HepG2 (cell line): Measurements from ENCODE around the gene NLRC5. TPM values are rescaled to one million over a fixed set of nuclear protein-coding genes. Genes with fewer than 3 reads are reported as not detected.
A peak's percentile ranks its signal among the peaks of the same experiment; 100 is the strongest.

Source experiments
- ATAC-seq: fragments of 200-7000 bp; cut with Tn5 transposase; 3 replicates; pipeline ENCODE4 v1.9.1; 2020; ENCODE audit warnings: mild to moderate bottlenecking, moderate library complexity
- BruUV-seq: library from RNA; stranded (reverse); fragments of 400-500 nt; replicated peaks from 2 replicates; lab custom pipeline; 2021; lab: Mats Ljungman, UMichigan
- CTCF ChIA-PET: fragments of 300-600 bp; formaldehyde crosslinking; extraction: SDS; loops from one replicate; lab custom pipeline; 2021; ENCODE audit warnings: low total read pairs, inconsistent platforms, low intra/inter-chr PET ratio; lab: Yijun Ruan, JAX
- POLR2A ChIA-PET: fragments of 350-600 bp; sonication (Branson Sonifier 250); formaldehyde crosslinking; loops from one replicate; lab custom pipeline; 2020; ENCODE audit warnings: antibody characterized with exemption, inconsistent platforms; lab: Yijun Ruan, JAX
- DNase-seq: peaks from one replicate; pipeline ENCODE4 v3.0.0-alpha.2; 2015; ENCODE audit warnings: low spot score
- FAIRE-seq: peaks from 3 replicates; lab custom pipeline; 2011; peaks lifted over from hg19 to GRCh38; lab: Jason Lieb, UNC
- H2AFZ ChIP-seq: one replicate; pipeline ENCODE4 v1.6.1; 2011; ENCODE audit warnings: low read length, inconsistent platforms
- H3K27ac ChIP-seq: fragments of 300-600 bp; 3 replicates; pipeline ENCODE4 v1.8.0; 2011; ENCODE audit warnings: mixed run types, mild to moderate bottlenecking, mixed read lengths, low read length, inconsistent platforms; ENCODE audit not compliant: insufficient read depth; ENCODE audit errors: extremely low read length
- H3K27me3 ChIP-seq, 2 experiments: fragments of 200-600 bp in 1 of 2; 2 replicates in 1 of 2; 3 replicates in 1 of 2; pipeline versions ENCODE4 v1.6.0 to v1.8.0; 2011; ENCODE audit warnings: low read length in 2 of 2, mild to moderate bottlenecking in 2 of 2, moderate library complexity in 2 of 2, inconsistent platforms in 1 of 2; ENCODE audit not compliant: insufficient read depth in 2 of 2, control insufficient read depth in 1 of 2
- H3K36me3 ChIP-seq, 2 experiments: fragments of 200-600 bp in 1 of 2; replicated peaks in 1 of 2; 2 replicates in 1 of 2; 3 replicates in 1 of 2; pipeline versions ENCODE4 v1.5.1 to v1.8.0; 2011; ENCODE audit warnings: low read length in 2 of 2, inconsistent platforms in 1 of 2; ENCODE audit not compliant: insufficient read depth in 2 of 2, control insufficient read depth in 1 of 2
- H3K4me1 ChIP-seq: 2 replicates; pipeline ENCODE4 v1.5.1; 2012; ENCODE audit warnings: low read length, inconsistent platforms; ENCODE audit not compliant: insufficient read depth
- H3K4me2 ChIP-seq: 2 replicates; pipeline ENCODE4 v1.6.0; 2011; ENCODE audit warnings: low read depth, low read length, inconsistent platforms
- H3K4me3 ChIP-seq, 3 experiments: fragments of 200-600 bp in 1 of 3; sonication (generic), shearing (Covaris generic) in 1 of 3; replicated peaks in 1 of 3; 2 replicates each; pipeline ENCODE4 v1.5.1; 2011 to 2016; ENCODE audit warnings: low read length in 3 of 3, inconsistent platforms in 2 of 3, low read depth in 2 of 3, mild to moderate bottlenecking in 2 of 3, control low read depth in 1 of 3, mixed read lengths in 1 of 3; ENCODE audit not compliant: insufficient read depth in 1 of 3
- H3K79me2 ChIP-seq: one replicate; pipeline ENCODE4 v1.6.1; 2011; ENCODE audit warnings: low read length, inconsistent platforms; ENCODE audit not compliant: insufficient read depth
- H3K9ac ChIP-seq: 2 replicates; pipeline ENCODE4 v1.6.0; 2011; ENCODE audit warnings: mild to moderate bottlenecking, low read depth, low read length, inconsistent platforms; ENCODE audit not compliant: insufficient read depth
- H3K9me3 ChIP-seq: 2 replicates; pipeline ENCODE4 v1.5.1; 2012; ENCODE audit warnings: mild to moderate bottlenecking, low read length
- H4K20me1 ChIP-seq: 2 replicates; pipeline ENCODE4 v1.6.0; 2011; ENCODE audit warnings: inconsistent platforms, mild to moderate bottlenecking, low read length, moderate library complexity; ENCODE audit not compliant: insufficient read depth
- CBX2 ChIP-seq, 2 experiments: fragments of 200-600 bp in 1 of 2; sonication (generic); formaldehyde crosslinking in 1 of 2; IDR thresholded peaks; 2 replicates each; pipeline versions ENCODE4 v1.7.0 to v1.8.1; 2018 to 2022; ENCODE audit warnings: low read depth in 2 of 2, low read length in 1 of 2, mild to moderate bottlenecking in 1 of 2, missing genetic modification reagents in 1 of 2
- MYNN ChIP-seq: sonication (generic); formaldehyde crosslinking; IDR thresholded peaks from 2 replicates; pipeline ENCODE4 v1.4.0; 2020; ENCODE audit warnings: mild to moderate bottlenecking, low read depth, missing genetic modification reagents
- NFKB2 ChIP-seq: sonication (generic); formaldehyde crosslinking; IDR thresholded peaks from 2 replicates; pipeline ENCODE4 v1.4.0; 2020; ENCODE audit warnings: missing genetic modification reagents, borderline replicate concordance
- POLR2A ChIP-seq, 2 experiments: IDR thresholded peaks; 2 replicates each; pipeline ENCODE4 v1.6.1; 2011; ENCODE audit warnings: low read depth in 2 of 2, low read length in 2 of 2, mild to moderate bottlenecking in 1 of 2, moderate library complexity in 1 of 2; ENCODE audit not compliant: insufficient read depth in 1 of 2
- POLR2AphosphoS5 ChIP-seq: IDR thresholded peaks from 2 replicates; pipeline ENCODE4 v1.6.1; 2012; ENCODE audit warnings: low read depth, low read length
- RAD21 ChIP-seq: fragments of 450-650 bp; formaldehyde crosslinking; IDR thresholded peaks from 2 replicates; pipeline ENCODE4 v1.5.0; 2020; ENCODE audit warnings: mild to moderate bottlenecking
- RBFOX2 ChIP-seq: fragments of 200-400 bp; formaldehyde crosslinking; IDR thresholded peaks from 2 replicates; pipeline ENCODE4 v1.6.1; 2017; ENCODE audit warnings: low read depth, mild to moderate bottlenecking, low read length
- RBM22 ChIP-seq: fragments of 200-400 bp; formaldehyde crosslinking; optimal IDR thresholded peaks from 2 replicates; pipeline ENCODE3; 2017; ENCODE audit warnings: mild to moderate bottlenecking, low read length, moderate library complexity
- ZFP1 ChIP-seq: IDR thresholded peaks from 2 replicates; pipeline ENCODE4 v1.6.1; 2016
- ZNF574 ChIP-seq: sonication (generic); formaldehyde crosslinking; IDR thresholded peaks from 2 replicates; pipeline ENCODE4 v1.4.0; 2020; ENCODE audit warnings: missing genetic modification reagents
- ZNF709 ChIP-seq: sonication (generic); formaldehyde crosslinking; IDR thresholded peaks from 2 replicates; pipeline ENCODE4 v1.5.0; 2020; ENCODE audit warnings: mild to moderate bottlenecking, missing genetic modification reagents
- WGBS: methylation state at CpG from one replicate; pipeline ENCODE4 v1.1.6; 2017; ENCODE audit warnings: low lambda C conversion rate; 5-methylcytosine and 5-hydroxymethylcytosine counted together
- in situ Hi-C: cut with HindIII; loops from 2 replicates; pipeline ENCODE4 v1.10.0; 2017; ENCODE audit warnings: low pct_unique_long_range_greater_than_20kb; ENCODE audit not compliant: extremely low pct_ligation_motif_present
- intact Hi-C: fragments of 100-400 bp; cut with micrococcal nuclease; formaldehyde crosslinking; loops from one replicate; pipeline ENCODE4 v1.10.0; 2022; ENCODE audit not compliant: unreplicated experiment
- polyA plus RNA-seq, 8 experiments: library from polyadenylated mRNA; depleted of rRNA in 3 of 8; stranded (reverse) in 7 of 8; unstranded in 1 of 8; fragments of >200 nt; fragmentation: Illumina TruSeq in 4 of 8; extraction: Trizol in 4 of 8; gene quantifications; 2 replicates each; pipeline versions ENCODE4 v1.2.1 to v1.2.3, GENCODE V29; 2011 to 2016; ENCODE audit warnings: low read depth in 4 of 8, missing spikeins in 1 of 8, mixed read lengths in 1 of 8; ENCODE audit not compliant: insufficient read depth in 1 of 8
- total RNA-seq, 5 experiments: library from RNA; depleted of rRNA; stranded (reverse); fragments of >200 nt; fragmentation: Illumina TruSeq; extraction: Trizol; gene quantifications; 2 replicates each; pipeline ENCODE4 v1.2.3, GENCODE V29; 2016; ENCODE audit warnings: low read depth in 1 of 5
- TF ChIP-seq, protein P1 (sequence below): sonication (generic); formaldehyde crosslinking; IDR thresholded peaks from 2 replicates; pipeline ENCODE4 v1.4.0; 2020; ENCODE audit warnings: missing genetic modification reagents, borderline replicate concordance

The NLRC5 gene
- total and polyA plus RNA-seq, 2 of the 13 experiments (the other 11 are each of a cell fraction or from before 2014, with no cell fraction given): 6.3 to 12.7 TPM

DNA sequence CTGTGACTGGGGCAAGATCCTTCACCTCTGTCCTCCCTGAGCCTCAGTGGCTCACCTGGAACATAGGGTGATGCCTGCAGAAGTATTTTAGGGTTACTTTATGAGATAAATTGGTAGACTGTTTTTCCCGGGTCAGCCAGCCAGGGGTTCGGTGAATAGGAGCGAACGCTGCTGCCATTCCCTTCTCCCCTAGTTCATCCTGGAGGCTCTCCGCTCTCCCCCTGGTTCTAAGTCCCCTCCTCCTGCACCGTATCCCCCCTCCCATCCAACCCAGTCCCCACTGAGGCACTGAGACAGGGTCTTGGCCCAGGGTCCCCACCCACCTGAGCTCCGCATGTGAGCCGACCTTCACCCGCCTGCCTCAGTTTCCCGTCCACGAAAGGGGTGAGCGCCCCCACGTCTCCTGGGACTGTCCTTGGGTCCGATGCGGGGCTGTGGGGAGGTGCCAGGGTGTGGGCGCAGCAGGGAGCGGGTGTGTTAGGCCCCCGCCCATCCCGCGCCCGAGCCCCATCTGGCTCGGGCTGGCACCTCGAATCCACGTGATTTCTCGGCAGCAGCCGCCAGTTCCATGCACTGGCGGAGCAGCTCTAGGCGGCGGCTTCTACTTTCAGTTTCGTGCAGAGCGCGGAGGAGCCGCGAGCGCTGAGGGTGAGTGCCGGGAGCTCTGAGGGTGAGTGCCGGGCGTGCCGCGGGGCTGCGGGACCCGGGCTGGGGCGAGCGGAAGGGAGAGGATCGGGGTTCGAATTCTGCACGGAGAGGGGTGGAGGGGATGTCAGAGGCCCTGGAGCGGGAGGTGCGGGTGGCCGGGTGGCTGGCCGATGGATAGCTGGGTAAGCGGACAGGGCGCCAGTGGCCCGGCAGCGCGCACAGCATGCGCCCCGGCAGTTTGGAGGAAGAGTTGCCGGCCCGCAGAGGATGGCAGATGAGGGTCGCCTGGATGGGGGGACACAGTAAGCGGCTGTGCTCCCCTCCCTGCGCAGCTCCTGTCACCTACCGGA lies at the start of gene NLRC5 (continued):
- TF ChIP-seq RAD21: peak; percentile 18; the same call in 1 of the 2 replicates
- TF ChIP-seq CBX2 (IDR thresholded peaks at IDR 0.05; ENCODE audit: low read depth, low read length): no peak
- no peak for TF ChIP-seq CBX2 (CRISPR knock-in tag; IDR thresholded peaks at IDR 0.05; ENCODE audit: low read depth)
- no peak for TF ChIP-seq ZNF709 (CRISPR knock-in tag)
- peak; percentile 81 for TF ChIP-seq NFKB2 (CRISPR knock-in tag)
- TF ChIP-seq, protein P1, sequence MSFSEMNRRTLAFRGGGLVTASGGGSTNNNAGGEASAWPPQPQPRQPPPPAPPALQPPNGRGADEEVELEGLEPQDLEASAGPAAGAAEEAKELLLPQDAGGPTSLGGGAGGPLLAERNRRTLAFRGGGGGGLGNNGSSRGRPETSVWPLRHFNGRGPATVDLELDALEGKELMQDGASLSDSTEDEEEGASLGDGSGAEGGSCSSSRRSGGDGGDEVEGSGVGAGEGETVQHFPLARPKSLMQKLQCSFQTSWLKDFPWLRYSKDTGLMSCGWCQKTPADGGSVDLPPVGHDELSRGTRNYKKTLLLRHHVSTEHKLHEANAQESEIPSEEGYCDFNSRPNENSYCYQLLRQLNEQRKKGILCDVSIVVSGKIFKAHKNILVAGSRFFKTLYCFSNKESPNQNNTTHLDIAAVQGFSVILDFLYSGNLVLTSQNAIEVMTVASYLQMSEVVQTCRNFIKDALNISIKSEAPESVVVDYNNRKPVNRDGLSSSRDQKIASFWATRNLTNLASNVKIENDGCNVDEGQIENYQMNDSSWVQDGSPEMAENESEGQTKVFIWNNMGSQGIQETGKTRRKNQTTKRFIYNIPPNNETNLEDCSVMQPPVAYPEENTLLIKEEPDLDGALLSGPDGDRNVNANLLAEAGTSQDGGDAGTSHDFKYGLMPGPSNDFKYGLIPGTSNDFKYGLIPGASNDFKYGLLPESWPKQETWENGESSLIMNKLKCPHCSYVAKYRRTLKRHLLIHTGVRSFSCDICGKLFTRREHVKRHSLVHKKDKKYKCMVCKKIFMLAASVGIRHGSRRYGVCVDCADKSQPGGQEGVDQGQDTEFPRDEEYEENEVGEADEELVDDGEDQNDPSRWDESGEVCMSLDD (CRISPR knock-in tag): peak; percentile 67; the same call in 1 of the 2 replicates

- Histone ChIP-seq H3K79me2 (peaks cover 38% of the 10 kb centered on the region), H3K9ac (no peak overlapping the region), H3K27me3 (no peaks in the 10 kb centered on the region), H3K36me3 (peaks cover 48 to 94% of the 10 kb centered on the region in 2 experiments), H3K27ac (no peak overlapping the region), H3K4me1 (peaks cover 58% of the 10 kb centered on the region), H3K4me2 (no peak overlapping the region), H2AFZ (no peak overlapping the region), H3K4me3 (no peak overlapping the region), H4K20me1 (peaks cover 85% of the 10 kb centered on the region), H3K9me3 (no peaks in the 10 kb centered on the region)
- DNase-seq (no peak), ATAC-seq (no peak), FAIRE-seq (no peak)
- POLR2A ChIA-PET: interaction anchor here (3.1 kb wide), 1 partner anchor 7 kb away, joined by 24 read pairs; the partner anchor contains the start of gene HERPUD1
- TF ChIP-seq RBM22 (peak; percentile 61), RBFOX2 (peak; percentile 62; the same call in 1 of the 2 replicates), ZNF574 (CRISPR knock-in tag) (no peak), ZFP1 (no peak), MYNN (CRISPR knock-in tag) (no peak), POLR2A (IDR thresholded peaks at IDR 0.05; ENCODE audit: insufficient read depth in 1 of 2, low read depth in 2 of 2, low read length in 2 of 2) (no peak; a peak in 1 of 4 replicates), POLR2AphosphoS5 (peak; percentile 42; the same call in 1 of the 2 replicates)
- TF ChIP-seq, protein P1 (CRISPR knock-in tag): no peak
- CTCF ChIA-PET: no interaction called here
- intact Hi-C loops: no loop called here
- in situ Hi-C loops: no loop called here
- 85% methylated on average over 4 of the region's 4 CpGs for WGBS
- BruUV-seq: no TSS peak
Observed at GRCh38 chr16:56939801-56940200, 49.6 kb upstream of the NLRC5 start.
